Astrocyte (in vitro differentiated cells and primary cell): ENCODE measurements around the gene RAPGEF2.

Experiments used
- CTCF ChIP-seq: IDR thresholded peaks from 2 replicates; pipeline ENCODE4 v1.5.1; 2011; ENCODE audit warnings: low read depth, mild to moderate bottlenecking, inconsistent platforms, low read length, moderate library complexity; ENCODE audit not compliant: insufficient read depth
- EZH2 ChIP-seq: IDR thresholded peaks from 2 replicates; pipeline ENCODE4 v1.6.1; 2012; ENCODE audit warnings: mild to moderate bottlenecking, low read length, inconsistent platforms; ENCODE audit not compliant: insufficient read depth

GRCh38 chr4:159297091-159297490, 194.2 kb downstream of the RAPGEF2 start:
- TF ChIP-seq CTCF = no peak
- TF ChIP-seq EZH2 = no peak
